Stimulated activated naive B cell treated with anti-CD40 and anti-IgM and Interleukin-4, amounts not matched to agents 10 μg/mL and 1 μg/mL and 100 μg/mL, for 72 hours (primary cell): ENCODE measurements around the gene UBE2L6.
"Not testable (repeated sequence)": the region's sequence is repeated elsewhere in the genome, so short reads cannot be mapped to it uniquely, and the experiment has no call there.

Source experiments
- ATAC-seq, 2 donors: fragments of 150-1000 bp; cut with Tn5 transposase; replicated peaks; 2 replicates each; pipeline ENCODE4 v1.10.0; 2021; ENCODE audit warnings: moderate library complexity in 1 of 2
- DNase-seq: peaks from one replicate; pipeline ENCODE4 v3.0.0; 2021
- H3K27ac Mint-ChIP-seq: one replicate; pipeline ENCODE4 v1.8.0; 2022; ENCODE audit warnings: mild to moderate bottlenecking, mixed read lengths
- H3K27me3 Mint-ChIP-seq, 2 donors: one replicate each; pipeline ENCODE4 v1.8.0; 2022; ENCODE audit warnings: mixed read lengths in 2 of 2
- H3K36me3 Mint-ChIP-seq, 2 donors: one replicate each; pipeline ENCODE4 v1.8.0; 2022; ENCODE audit warnings: mixed read lengths in 2 of 2, mild to moderate bottlenecking in 1 of 2
- H3K4me1 Mint-ChIP-seq, 2 donors: one replicate each; pipeline ENCODE4 v1.8.0; 2022; ENCODE audit warnings: mixed read lengths in 2 of 2, mild to moderate bottlenecking in 1 of 2
- H3K4me3 Mint-ChIP-seq, 2 donors: one replicate each; pipeline ENCODE4 v1.8.0; 2022; ENCODE audit warnings: mild to moderate bottlenecking in 2 of 2, mixed read lengths in 2 of 2, moderate library complexity in 1 of 2
- H3K9me3 Mint-ChIP-seq, 2 donors: one replicate each; pipeline ENCODE4 v1.8.0; 2022; ENCODE audit warnings: mixed read lengths in 2 of 2, mild to moderate bottlenecking in 1 of 2

Gene UBE2L6

DNA sequence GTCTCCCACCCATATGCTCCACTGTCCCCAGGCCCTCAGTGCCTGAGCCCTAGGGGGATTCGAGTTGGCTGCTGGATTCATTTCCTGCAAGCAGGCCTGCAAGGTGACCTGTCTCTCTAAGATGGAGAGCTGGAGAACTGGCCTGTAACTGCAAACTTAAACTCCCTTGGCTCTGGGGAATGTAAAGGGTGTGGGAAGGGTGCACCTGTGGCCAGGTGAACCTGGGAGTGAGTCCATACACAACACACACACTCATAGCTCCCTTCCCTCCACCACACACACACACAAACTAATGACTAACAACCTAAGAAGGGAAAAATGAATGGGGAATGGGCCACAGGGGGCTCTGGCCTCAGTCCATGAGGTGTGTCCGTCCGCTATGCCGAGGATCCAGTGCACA lies 15.5 kb downstream of the UBE2L6 start:
- H3K9me3 Mint-ChIP-seq, result no peaks in the 10 kb centered on the region
- H3K27me3 Mint-ChIP-seq, result no peaks in the 10 kb centered on the region
- no peak for ATAC-seq
- DNase-seq, result no peak
- peaks cover 43 to 65% of the 10 kb centered on the region in 2 donors for H3K36me3 Mint-ChIP-seq
- H3K4me3 Mint-ChIP-seq, result no peak overlapping the region
- peaks cover 13 to 19% of the 10 kb centered on the region in 2 donors for H3K4me1 Mint-ChIP-seq
- H3K27ac Mint-ChIP-seq, result no peak overlapping the region

DNA sequence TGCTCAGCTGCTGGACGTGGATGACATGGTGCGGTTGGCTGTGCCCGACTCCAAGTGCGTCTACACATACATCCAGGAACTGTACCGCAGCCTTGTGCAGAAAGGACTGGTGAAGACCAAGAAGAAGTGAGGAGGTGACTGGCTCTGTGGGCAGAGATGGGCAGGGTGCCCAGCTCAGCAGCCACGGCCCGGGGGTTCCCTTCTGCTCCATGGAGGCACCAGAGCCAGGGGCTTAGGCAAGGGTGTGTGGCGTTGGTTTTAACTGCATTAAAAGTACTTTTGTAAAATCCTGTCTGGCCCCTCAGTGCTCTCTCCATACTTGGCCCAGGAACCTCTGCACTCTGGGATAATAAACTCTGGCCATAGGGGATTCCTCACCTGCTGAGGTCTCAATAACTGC lies 17.5 kb downstream of the UBE2L6 start:
- H3K27ac Mint-ChIP-seq, result no peak overlapping the region
- no peaks in the 10 kb centered on the region for H3K9me3 Mint-ChIP-seq
- H3K27me3 Mint-ChIP-seq, result no peaks in the 10 kb centered on the region
- ATAC-seq (no peak), DNase-seq (no peak)
- H3K4me1 Mint-ChIP-seq, result peaks cover 13 to 23% of the 10 kb centered on the region in 2 donors
- H3K4me3 Mint-ChIP-seq, result no peak overlapping the region
- peaks cover 36 to 55% of the 10 kb centered on the region in 2 donors for H3K36me3 Mint-ChIP-seq

- Mint-ChIP-seq H3K27ac (peak overlapping the region; percentile 93), H3K9me3 (no peaks in the 10 kb centered on the region), H3K4me3 (peak overlapping the region; percentile 67 to 72), H3K27me3 (no peaks in the 10 kb centered on the region), H3K4me1 (peaks cover 13 to 25% of the 10 kb centered on the region in 2 donors), H3K36me3 (peaks cover 23 to 43% of the 10 kb centered on the region in 2 donors)
- peak; percentile 98 to 99 for ATAC-seq
- DNase-seq, result peak; percentile 66
These were observed 19.6 kb downstream of the UBE2L6 start for GRCh38 chr11:57547854-57548377.

- peak overlapping the region; percentile 93 for H3K27ac Mint-ChIP-seq
- peak overlapping the region in 1 of 2 donors; percentile 65 for H3K4me3 Mint-ChIP-seq
- H3K36me3 Mint-ChIP-seq, result peaks cover 24 to 40% of the 10 kb centered on the region in 2 donors
- H3K9me3 Mint-ChIP-seq, result no peaks in the 10 kb centered on the region
- peak; percentile 30 to 41 for ATAC-seq
- H3K4me1 Mint-ChIP-seq, result peaks cover 13 to 29% of the 10 kb centered on the region in 2 donors
- H3K27me3 Mint-ChIP-seq, result no peaks in the 10 kb centered on the region
- no peak for DNase-seq
These were observed 20.5 kb downstream of the UBE2L6 start for GRCh38 chr11:57546869-57547475.

DNA sequence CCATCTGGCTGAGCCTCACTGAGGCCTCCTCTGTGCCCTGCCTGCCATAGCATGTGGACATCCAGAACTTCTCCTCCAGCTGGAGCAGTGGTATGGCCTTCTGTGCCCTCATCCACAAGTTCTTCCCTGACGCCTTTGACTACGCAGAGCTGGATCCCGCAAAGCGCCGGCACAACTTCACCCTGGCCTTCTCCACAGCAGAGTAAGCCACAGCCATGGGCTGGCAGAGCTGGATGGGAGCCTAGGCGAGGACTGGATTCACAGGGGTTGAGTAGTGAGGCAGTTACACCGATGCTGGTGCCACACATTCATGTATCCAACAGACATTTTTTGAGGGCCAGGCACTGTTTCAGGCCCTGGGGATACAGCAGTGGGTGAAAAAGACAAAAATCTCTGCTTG lies 21.0 kb downstream of the UBE2L6 start:
- no peak for ATAC-seq
- H3K9me3 Mint-ChIP-seq, result no peaks in the 10 kb centered on the region
- no peak for DNase-seq
- no peak overlapping the region for H3K4me3 Mint-ChIP-seq
- H3K36me3 Mint-ChIP-seq, result peaks cover 24 to 38% of the 10 kb centered on the region in 2 donors
- H3K4me1 Mint-ChIP-seq, result peaks cover 13 to 29% of the 10 kb centered on the region in 2 donors
- H3K27me3 Mint-ChIP-seq, result no peaks in the 10 kb centered on the region
- H3K27ac Mint-ChIP-seq, result peak overlapping the region; percentile 62

DNA sequence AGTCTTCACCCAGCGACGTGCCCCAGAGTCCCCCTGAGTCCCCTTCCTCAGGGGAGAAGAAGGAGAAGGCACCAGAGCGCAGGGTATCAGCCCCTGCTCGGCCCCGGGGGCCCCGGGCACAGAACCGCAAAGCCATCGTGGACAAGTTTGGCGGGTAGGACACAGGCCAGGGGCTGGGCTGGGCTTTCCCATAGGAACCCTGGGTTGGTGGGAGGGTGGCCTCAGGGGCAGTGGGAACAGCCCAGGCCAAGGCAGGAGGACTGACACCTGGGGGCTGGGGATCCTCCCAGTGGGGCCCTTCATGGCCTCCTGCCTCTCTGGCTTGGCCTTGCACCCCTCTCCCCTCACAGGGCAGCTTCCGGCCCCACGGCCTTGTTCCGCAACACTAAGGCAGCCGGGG lies 21.6 kb downstream of the UBE2L6 start:
- H3K27ac Mint-ChIP-seq, result no peak overlapping the region
- peaks cover 13 to 29% of the 10 kb centered on the region in 2 donors for H3K4me1 Mint-ChIP-seq
- no peaks in the 10 kb centered on the region for H3K27me3 Mint-ChIP-seq
- DNase-seq (no peak), ATAC-seq (no peak)
- no peak overlapping the region for H3K4me3 Mint-ChIP-seq
- no peaks in the 10 kb centered on the region for H3K9me3 Mint-ChIP-seq
- peaks cover 24 to 38% of the 10 kb centered on the region in 2 donors for H3K36me3 Mint-ChIP-seq

- no peaks in the 10 kb centered on the region for H3K9me3 Mint-ChIP-seq
- ATAC-seq (no peak), DNase-seq (no peak)
- peaks cover 13 to 29% of the 10 kb centered on the region in 2 donors for H3K4me1 Mint-ChIP-seq
- H3K36me3 Mint-ChIP-seq, result peaks cover 17 to 30% of the 10 kb centered on the region in 2 donors
- no peak overlapping the region for H3K4me3 Mint-ChIP-seq
- no peak overlapping the region for H3K27ac Mint-ChIP-seq
- no peaks in the 10 kb centered on the region for H3K27me3 Mint-ChIP-seq
These were observed 22.9 kb downstream of the UBE2L6 start for GRCh38 chr11:57544566-57544965.

DNA sequence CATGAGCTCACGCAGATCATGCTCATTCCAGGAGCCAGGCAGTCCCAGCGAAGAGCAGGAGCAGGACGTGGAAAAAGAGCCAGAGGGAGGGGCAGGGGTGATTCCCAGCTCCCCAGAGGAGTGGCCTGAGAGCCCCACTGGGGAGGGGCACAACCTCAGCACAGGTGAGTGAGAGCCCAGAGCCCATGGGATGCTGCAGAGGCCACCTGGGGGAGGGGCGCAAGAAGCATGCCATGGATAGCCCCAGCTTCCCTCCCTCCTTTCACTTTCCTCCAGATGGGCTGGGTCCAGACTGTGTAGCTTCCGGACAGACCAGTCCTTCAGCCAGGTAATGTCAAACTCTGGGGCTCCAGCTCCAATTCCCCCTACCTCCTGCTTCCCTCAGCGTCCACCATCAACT lies 23.9 kb downstream of the UBE2L6 start:
- Mint-ChIP-seq H3K4me1 (peaks cover 13 to 27% of the 10 kb centered on the region in 2 donors), H3K36me3 (peaks cover 17 to 29% of the 10 kb centered on the region in 2 donors), H3K9me3 (no peaks in the 10 kb centered on the region), H3K4me3 (no peak overlapping the region), H3K27ac (no peak overlapping the region), H3K27me3 (no peaks in the 10 kb centered on the region)
- DNase-seq (no peak), ATAC-seq (no peak)

DNA sequence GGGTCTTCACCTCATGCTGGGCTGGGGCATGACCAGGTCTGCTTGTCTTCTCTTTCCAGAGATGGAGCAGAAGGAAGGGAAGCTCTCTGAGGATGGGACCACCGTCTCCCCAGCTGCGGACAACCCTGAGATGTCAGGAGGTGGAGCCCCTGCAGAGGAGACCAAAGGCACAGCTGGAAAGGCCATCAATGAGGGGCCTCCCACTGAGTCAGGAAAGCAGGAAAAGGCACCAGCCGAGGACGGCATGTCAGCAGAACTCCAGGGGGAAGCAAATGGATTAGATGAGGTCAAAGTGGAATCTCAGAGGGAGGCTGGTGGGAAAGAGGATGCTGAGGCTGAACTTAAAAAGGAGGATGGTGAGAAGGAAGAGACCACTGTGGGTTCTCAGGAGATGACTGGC lies 24.9 kb downstream of the UBE2L6 start:
- ATAC-seq, result no peak
- no peaks in the 10 kb centered on the region for H3K9me3 Mint-ChIP-seq
- H3K36me3 Mint-ChIP-seq, result peaks cover 16 to 24% of the 10 kb centered on the region in 2 donors
- H3K27me3 Mint-ChIP-seq, result no peaks in the 10 kb centered on the region
- peaks cover 6 to 17% of the 10 kb centered on the region in 2 donors for H3K4me1 Mint-ChIP-seq
- DNase-seq, result no peak
- H3K27ac Mint-ChIP-seq, result no peak overlapping the region
- no peak overlapping the region for H3K4me3 Mint-ChIP-seq

DNA sequence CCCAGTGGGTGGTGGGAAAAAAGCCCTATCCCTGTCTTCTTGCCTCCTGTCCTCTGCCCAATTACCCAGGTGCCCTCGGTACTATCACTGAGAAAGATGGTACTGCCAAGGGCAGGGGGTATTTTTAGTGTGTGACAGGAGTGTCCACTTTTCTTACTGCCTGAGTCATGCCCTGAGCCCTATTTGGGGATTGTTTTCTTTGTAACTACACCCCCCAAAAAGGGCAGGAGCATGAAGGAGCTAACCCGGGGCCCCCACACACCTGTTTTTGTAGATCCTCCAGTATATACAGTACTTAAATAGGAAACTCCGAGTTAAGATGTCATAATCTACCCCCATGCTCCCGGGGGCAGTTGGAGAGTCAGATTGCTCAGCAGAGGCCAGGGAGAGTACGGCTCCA lies 26.3 kb downstream of the UBE2L6 start:
- Mint-ChIP-seq H3K4me1 (peaks cover 0 to 7% of the 10 kb centered on the region in 2 donors), H3K4me3 (no peak overlapping the region), H3K27ac (peak overlapping the region; percentile 14), H3K9me3 (no peaks in the 10 kb centered on the region), H3K36me3 (peaks cover 11 to 23% of the 10 kb centered on the region in 2 donors), H3K27me3 (no peaks in the 10 kb centered on the region)
- DNase-seq, result no peak
- no peak for ATAC-seq

DNA sequence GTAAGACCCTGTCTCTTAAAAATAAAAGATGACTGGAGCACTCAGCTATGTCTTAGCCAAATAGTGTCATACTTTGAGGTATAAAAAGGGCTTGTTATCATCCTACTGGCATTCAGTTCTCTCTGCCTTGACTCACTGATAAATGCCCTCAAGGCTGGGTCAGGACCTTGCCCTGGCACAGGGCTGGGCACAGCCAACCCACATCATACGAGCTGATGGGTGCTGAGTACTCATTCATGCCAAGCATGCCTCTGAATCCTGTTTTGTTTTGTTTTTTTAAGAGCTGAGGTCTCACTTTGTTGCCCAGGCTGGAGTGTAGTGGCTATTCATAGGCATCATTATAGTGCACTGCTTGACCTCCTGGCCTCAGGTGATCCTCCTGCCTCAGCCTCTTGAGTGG lies 28.1 kb downstream of the UBE2L6 start:
- no peak overlapping the region for H3K4me3 Mint-ChIP-seq
- H3K36me3 Mint-ChIP-seq, result peaks cover 11 to 26% of the 10 kb centered on the region in 2 donors
- no peaks in the 10 kb centered on the region for H3K9me3 Mint-ChIP-seq
- no peaks in the 10 kb centered on the region for H3K27me3 Mint-ChIP-seq
- peaks cover 0 to 7% of the 10 kb centered on the region in 2 donors for H3K4me1 Mint-ChIP-seq
- ATAC-seq (no peak), DNase-seq (no peak)
- H3K27ac Mint-ChIP-seq, result no peak overlapping the region

DNA sequence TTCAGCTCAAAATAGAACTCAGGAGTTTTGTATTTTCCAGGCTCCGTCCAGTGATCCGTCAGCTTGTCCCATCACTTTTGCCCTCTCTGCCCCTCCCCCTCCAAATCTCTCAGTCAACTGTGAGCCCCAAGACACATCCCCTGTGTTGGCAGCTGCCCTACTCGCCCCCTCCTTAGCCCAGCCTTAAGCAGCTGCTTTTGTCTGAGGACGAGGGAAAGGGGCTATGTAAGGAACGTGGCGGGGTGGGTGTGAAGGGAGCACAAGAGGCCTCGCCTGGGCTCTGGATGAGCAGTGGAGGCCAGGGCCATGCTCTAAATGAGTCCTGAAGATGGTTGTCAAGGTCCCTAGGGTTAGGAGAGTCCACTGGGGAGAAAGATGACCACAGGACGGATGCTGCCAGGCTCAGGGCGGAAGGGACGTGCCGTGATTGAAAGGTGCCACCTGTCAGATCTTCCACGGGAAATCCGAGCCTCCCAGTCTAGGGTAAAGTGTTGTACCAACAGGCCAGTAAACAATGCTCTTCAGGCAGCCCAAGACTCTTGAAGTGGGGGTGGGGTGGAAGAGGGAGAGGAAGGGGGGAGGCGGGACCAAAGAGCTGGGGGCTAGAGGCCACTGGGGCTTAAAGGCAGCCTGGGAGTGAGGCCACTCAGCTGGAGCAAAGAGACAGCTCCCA lies 30.4 kb downstream of the UBE2L6 start, which contains the start of gene SMTNL1:
TSS of gene SMTNL1 (plus strand) at position 649 of the 673 bp plus-strand sequence. CDS start 5,048 bp downstream, outside the sequence.
- no peaks in the 10 kb centered on the region for H3K4me1 Mint-ChIP-seq
- no peak within 1 kb of the TSS for H3K27ac Mint-ChIP-seq
- no peaks in the 10 kb centered on the region for H3K27me3 Mint-ChIP-seq
- DNase-seq (no peak), ATAC-seq (no peak)
- peaks cover 2 to 15% of the 10 kb centered on the region in 2 donors for H3K36me3 Mint-ChIP-seq
- no peak within 1 kb of the TSS for H3K4me3 Mint-ChIP-seq
- no peaks in the 10 kb centered on the region for H3K9me3 Mint-ChIP-seq

GRCh38 chr11:57534449-57534848 lies 33.0 kb downstream of the UBE2L6 start:
- Mint-ChIP-seq H3K36me3 (peaks cover 2 to 15% of the 10 kb centered on the region in 2 donors), H3K4me1 (peaks cover 6 to 16% of the 10 kb centered on the region in 2 donors)
- H3K4me3 Mint-ChIP-seq, H3K27me3 Mint-ChIP-seq, H3K9me3 Mint-ChIP-seq, H3K27ac Mint-ChIP-seq, DNase-seq, ATAC-seq: not testable (repeated sequence)

- peak within 1 kb of the TSS; percentile 89 to 91 for H3K4me3 Mint-ChIP-seq
- ATAC-seq, result peak; percentile 98
- peaks cover 16 to 22% of the 10 kb centered on the region in 2 donors for H3K4me1 Mint-ChIP-seq
- H3K36me3 Mint-ChIP-seq, result peaks cover 18 to 20% of the 10 kb centered on the region in 2 donors
- peak within 1 kb of the TSS; percentile 95 for H3K27ac Mint-ChIP-seq
- DNase-seq, result peak; percentile 94
- H3K9me3 Mint-ChIP-seq, result no peaks in the 10 kb centered on the region
- no peaks in the 10 kb centered on the region for H3K27me3 Mint-ChIP-seq
These were observed 36.6 kb downstream of the UBE2L6 start, which contains the start of gene TIMM10 for GRCh38 chr11:57530596-57531507. TSS of gene TIMM10 (minus strand) at chr11:57530754. CDS start at chr11:57530189, 565 bp downstream.
